Hepatocyte (in vitro differentiated cells): Measurements from ENCODE around the gene ITGA11. TPM values are rescaled to one million over a fixed set of nuclear protein-coding genes. Genes with fewer than 3 reads are reported as not detected.

Experiments used
- DNase-seq: peaks from one replicate; pipeline ENCODE4 v3.0.0-alpha.2; 2016; ENCODE audit warnings: low spot score
- H2AFZ ChIP-seq: fragments of 200-600 bp; sonication (generic); 2 replicates; pipeline ENCODE4 v1.6.0; 2016; ENCODE audit warnings: antibody characterized with exemption, mild to moderate bottlenecking
- H3K27ac ChIP-seq: fragments of 200-600 bp; sonication (generic); 2 replicates; pipeline ENCODE4 v1.5.1; 2016; ENCODE audit warnings: mild to moderate bottlenecking
- H3K27me3 ChIP-seq: fragments of 200-600 bp; sonication (generic); 2 replicates; pipeline ENCODE4 v1.6.1; 2016
- H3K36me3 ChIP-seq: fragments of 200-600 bp; sonication (generic); replicated peaks from 2 replicates; pipeline ENCODE4 v1.5.1; 2016; ENCODE audit warnings: low read depth; ENCODE audit not compliant: insufficient read depth
- H3K4me1 ChIP-seq: fragments of 200-600 bp; sonication (generic); 2 replicates; pipeline ENCODE4 v1.5.1; 2016; ENCODE audit warnings: mild to moderate bottlenecking, moderate library complexity; ENCODE audit not compliant: insufficient read depth
- H3K4me2 ChIP-seq: fragments of 200-600 bp; sonication (generic); 2 replicates; pipeline ENCODE4 v1.6.0; 2016
- H3K4me3 ChIP-seq: fragments of 200-600 bp; sonication (generic); 2 replicates; pipeline ENCODE4 v1.5.1; 2016; ENCODE audit warnings: mild to moderate bottlenecking
- H3K79me2 ChIP-seq: fragments of 200-600 bp; sonication (generic); 2 replicates; pipeline ENCODE4 v1.6.0; 2017; ENCODE audit warnings: mild to moderate bottlenecking
- H3K9me2 ChIP-seq: fragments of 200-600 bp; sonication (generic); replicated peaks from 2 replicates; pipeline ENCODE4 v1.6.0; 2017; ENCODE audit warnings: mild to moderate bottlenecking; ENCODE audit not compliant: insufficient read depth
- H3K9me3 ChIP-seq: fragments of 200-600 bp; sonication (generic); 2 replicates; pipeline ENCODE4 v1.5.1; 2016; ENCODE audit warnings: low read depth, mild to moderate bottlenecking
- H4K20me1 ChIP-seq: fragments of 200-600 bp; sonication (generic); 2 replicates; pipeline ENCODE4 v1.6.0; 2016; ENCODE audit warnings: mild to moderate bottlenecking; ENCODE audit not compliant: insufficient read depth, poor library complexity, severe bottlenecking
- CTCF ChIP-seq: fragments of 200-600 bp; sonication (generic); IDR thresholded peaks from 2 replicates; pipeline ENCODE4 v1.5.1; 2016; ENCODE audit warnings: antibody characterized with exemption, mild to moderate bottlenecking; ENCODE audit not compliant: poor library complexity
- EZH2 ChIP-seq: fragments of 200-600 bp; sonication (generic); IDR thresholded peaks from 2 replicates; pipeline ENCODE4 v1.6.1; 2016; ENCODE audit warnings: antibody characterized with exemption, mild to moderate bottlenecking, borderline replicate concordance
- EZH2phosphoT487 ChIP-seq: fragments of 200-600 bp; sonication (generic); IDR thresholded peaks from one replicate; pipeline ENCODE4 v1.6.1; 2018; ENCODE audit warnings: antibody characterized with exemption, mild to moderate bottlenecking, low read depth, moderate library complexity; ENCODE audit not compliant: unreplicated experiment, severe bottlenecking
- WGBS: methylation state at CpG from one replicate; pipeline ENCODE4 v1.1.6; 2016; ENCODE audit warnings: low lambda C conversion rate; ENCODE audit errors: missing lambda C conversion rate; 5-methylcytosine and 5-hydroxymethylcytosine counted together
- polyA plus RNA-seq: library from polyadenylated mRNA; unstranded; fragments of >200 nt; fragmentation: Nextera tagmentation; extraction: Ambion mirVana; gene quantifications from 2 replicates; pipeline ENCODE4 v1.2.1, GENCODE V29; 2016
- total RNA-seq: library from RNA; depleted of rRNA; stranded (reverse); fragments of >200 nt; gene quantifications from 2 replicates; pipeline ENCODE4 v1.2.3, GENCODE V29; 2014

ITGA11 gene
- total and polyA plus RNA-seq, 2 experiments from 2014 or later = 9.7 to 19.6 TPM

GRCh38 chr15:68413363-68414205 lies 18.4 kb downstream of the ITGA11 start:
- H3K4me2 ChIP-seq = no peak overlapping the region
- H3K9me3 ChIP-seq = no peaks in the 10 kb centered on the region
- TF ChIP-seq EZH2phosphoT487 (no peak), CTCF (no peak), EZH2 (no peak)
- H3K79me2 ChIP-seq = no peaks in the 10 kb centered on the region
- no peak overlapping the region for H3K27ac ChIP-seq
- H2AFZ ChIP-seq = no peak overlapping the region
- 95% methylated on average over 15 of the region's 15 CpGs for WGBS
- no peaks in the 10 kb centered on the region for H3K9me2 ChIP-seq
- H3K27me3 ChIP-seq = no peaks in the 10 kb centered on the region
- H3K4me3 ChIP-seq = no peak overlapping the region
- H3K36me3 ChIP-seq = no peaks in the 10 kb centered on the region
- H3K4me1 ChIP-seq = peaks cover 5% of the 10 kb centered on the region
- no peak for DNase-seq
- no peaks in the 10 kb centered on the region for H4K20me1 ChIP-seq

- Histone ChIP-seq H3K4me3 (no peak overlapping the region), H3K4me1 (no peaks in the 10 kb centered on the region), H3K27me3 (no peaks in the 10 kb centered on the region), H3K79me2 (no peaks in the 10 kb centered on the region), H3K27ac (no peak overlapping the region), H4K20me1 (no peaks in the 10 kb centered on the region), H3K36me3 (no peaks in the 10 kb centered on the region), H3K9me2 (no peaks in the 10 kb centered on the region), H3K9me3 (no peaks in the 10 kb centered on the region), H2AFZ (no peak overlapping the region), H3K4me2 (no peak overlapping the region)
- DNase-seq = no peak
- WGBS = 96% methylated on average over 8 of the region's 8 CpGs
- no peak for TF ChIP-seq CTCF
- TF ChIP-seq EZH2 = no peak
- no peak for TF ChIP-seq EZH2phosphoT487
Measured at GRCh38 chr15:68412218-68412617, 19.7 kb downstream of the ITGA11 start.

- Histone ChIP-seq H3K4me3 (no peak overlapping the region), H3K4me2 (no peak overlapping the region), H3K27ac (no peak overlapping the region), H3K79me2 (no peaks in the 10 kb centered on the region), H4K20me1 (no peaks in the 10 kb centered on the region), H3K36me3 (no peaks in the 10 kb centered on the region), H3K9me3 (no peaks in the 10 kb centered on the region), H3K4me1 (no peaks in the 10 kb centered on the region), H2AFZ (no peak overlapping the region), H3K9me2 (no peaks in the 10 kb centered on the region), H3K27me3 (no peaks in the 10 kb centered on the region)
- TF ChIP-seq EZH2phosphoT487 = no peak
- no peak for TF ChIP-seq EZH2
- TF ChIP-seq CTCF = no peak
- no peak for DNase-seq
- 97% methylated on average over 2 of the region's 2 CpGs for WGBS
Measured at GRCh38 chr15:68411735-68412134, 20.2 kb downstream of the ITGA11 start.
